GM12878 (cell line): ENCODE measurements around the gene CTSL. TPM values are rescaled to one million over a fixed set of nuclear protein-coding genes. Genes with fewer than 3 reads are reported as not detected.

Experiments used
- ATAC-seq: fragments of 200-7000 bp; cut with Tn5 transposase; 3 replicates; pipeline ENCODE4 v1.9.1; 2020; ENCODE audit warnings: mild to moderate bottlenecking, moderate library complexity
- BruUV-seq: library from RNA; stranded (reverse); fragments of 400-500 nt; replicated peaks from 2 replicates; lab custom pipeline; 2021; lab: Mats Ljungman, UMichigan
- CTCF ChIA-PET: fragments of 300-600 bp; sonication (Branson Sonifier 250); formaldehyde crosslinking; extraction: SDS; loops from one replicate; lab custom pipeline; 2021; ENCODE audit warnings: inconsistent platforms; lab: Yijun Ruan, JAX
- POLR2A ChIA-PET: fragments of 350-600 bp; formaldehyde crosslinking; extraction: SDS; loops from one replicate; lab custom pipeline; 2021; ENCODE audit warnings: inconsistent platforms; lab: Charles Lee
- RAD21 ChIA-PET: fragments of 300-600 bp; sonication (Branson Sonifier 250); formaldehyde crosslinking; loops from one replicate; lab custom pipeline; 2023; ENCODE audit warnings: antibody characterized with exemption; ENCODE audit not compliant: unreplicated experiment; lab: Charles Lee
- SMC1A ChIA-PET: fragments of 300-600 bp; sonication (Branson Sonifier 250); formaldehyde crosslinking; loops from one replicate; lab custom pipeline; 2023; ENCODE audit not compliant: unreplicated experiment, uncharacterized antibody; lab: Charles Lee
- DNase-seq: peaks from one replicate; pipeline ENCODE4 v3.0.0-alpha.2; 2011; ENCODE audit warnings: low read depth, low spot score
- FAIRE-seq: peaks from 3 replicates; lab custom pipeline; 2011; peaks lifted over from hg19 to GRCh38; lab: Jason Lieb, UNC
- H2AFZ ChIP-seq: 2 replicates; pipeline ENCODE4 v1.6.0; 2011; ENCODE audit warnings: low read depth, low read length, control low read depth; ENCODE audit not compliant: control insufficient read depth
- H3K27ac ChIP-seq: 2 replicates; pipeline ENCODE4 v1.5.1; 2011; ENCODE audit warnings: control low read depth; ENCODE audit not compliant: control insufficient read depth, insufficient read depth
- H3K27me3 ChIP-seq, 2 experiments: replicated peaks in 1 of 2; 2 replicates each; pipeline versions ENCODE4 v1.6.0 to v1.6.1; 2011; ENCODE audit warnings: low read length in 1 of 2; ENCODE audit not compliant: control insufficient read depth in 2 of 2, insufficient read depth in 2 of 2
- H3K36me3 ChIP-seq, 2 experiments: 2 replicates each; pipeline ENCODE4 v1.5.1; 2011; ENCODE audit warnings: low read length in 1 of 2; ENCODE audit not compliant: control insufficient read depth in 2 of 2, insufficient read depth in 2 of 2
- H3K4me1 ChIP-seq: 2 replicates; pipeline ENCODE4 v1.6.1; 2011; ENCODE audit warnings: mild to moderate bottlenecking, low read length, moderate library complexity, mixed read lengths; ENCODE audit not compliant: control insufficient read depth, insufficient read depth
- H3K4me2 ChIP-seq: 2 replicates; pipeline ENCODE4 v1.6.0; 2011; ENCODE audit warnings: control low read depth; ENCODE audit not compliant: control insufficient read depth, insufficient read depth
- H3K4me3 ChIP-seq: fragments of 200-600 bp; sonication (generic); 2 replicates; pipeline ENCODE4 v1.5.1; 2016
- H3K79me2 ChIP-seq: 2 replicates; pipeline ENCODE4 v1.6.0; 2011; ENCODE audit warnings: low read length; ENCODE audit not compliant: control insufficient read depth, insufficient read depth
- H3K9ac ChIP-seq: 2 replicates; pipeline ENCODE4 v1.8.0; 2011; ENCODE audit warnings: low read length, control low read depth, mixed read lengths; ENCODE audit not compliant: control insufficient read depth, insufficient read depth
- H3K9me3 ChIP-seq: replicated peaks from 3 replicates; pipeline ENCODE4 v1.5.1; 2011; ENCODE audit warnings: mild to moderate bottlenecking, low read length; ENCODE audit not compliant: control insufficient read depth, insufficient read depth
- H4K20me1 ChIP-seq: 2 replicates; pipeline ENCODE4 v1.6.0; 2011; ENCODE audit not compliant: control insufficient read depth, insufficient read depth
- BMI1 ChIP-seq: fragments of 450-650 bp; IDR thresholded peaks from 2 replicates; pipeline ENCODE4 v1.6.1; 2016; ENCODE audit warnings: mild to moderate bottlenecking, moderate library complexity, borderline replicate concordance
- EGR1 ChIP-seq, 2 experiments: IDR thresholded peaks; 1 replicate in 1 of 2; 2 replicates in 1 of 2; pipeline ENCODE4 v1.6.1; 2011 to 2012; ENCODE audit warnings: low read depth in 2 of 2, low read length in 2 of 2, borderline replicate concordance in 1 of 2, mild to moderate bottlenecking in 1 of 2, moderate library complexity in 1 of 2
- EZH2 ChIP-seq: IDR thresholded peaks from 2 replicates; pipeline ENCODE4 v1.6.1; 2012; ENCODE audit warnings: low read depth, mild to moderate bottlenecking, control low read depth, inconsistent platforms, low read length, borderline replicate concordance; ENCODE audit not compliant: control insufficient read depth
- FOS ChIP-seq: IDR thresholded peaks from 3 replicates; pipeline ENCODE4 v1.6.1; 2011; ENCODE audit warnings: borderline replicate concordance; ENCODE audit not compliant: insufficient read length; ENCODE audit errors: extremely low read depth
- IKZF1 ChIP-seq: fragments of 450-650 bp; conservative IDR thresholded peaks from 2 replicates; pipeline ENCODE4 v1.6.1; 2017; ENCODE audit warnings: antibody characterized with exemption, mild to moderate bottlenecking
- NFXL1 ChIP-seq: fragments of 450-650 bp; IDR thresholded peaks from 2 replicates; pipeline ENCODE4 v1.6.1; 2017; ENCODE audit warnings: antibody characterized with exemption, mild to moderate bottlenecking, borderline replicate concordance
- RBBP5 ChIP-seq: fragments of 200-600 bp; sonication (generic); conservative IDR thresholded peaks from 2 replicates; pipeline ENCODE4 v1.6.1; 2016
- SKIL ChIP-seq: fragments of 450-650 bp; IDR thresholded peaks from 2 replicates; pipeline ENCODE4 v1.6.1; 2017; ENCODE audit warnings: mild to moderate bottlenecking, low read depth, inconsistent platforms; ENCODE audit not compliant: poor library complexity, severe bottlenecking
- STAT1 ChIP-seq: fragments of 450-650 bp; conservative IDR thresholded peaks from 2 replicates; pipeline ENCODE4 v1.6.1; 2014; ENCODE audit warnings: antibody characterized with exemption, mild to moderate bottlenecking
- WRNIP1 ChIP-seq: IDR thresholded peaks from 2 replicates; pipeline ENCODE4 v1.6.1; 2011; ENCODE audit warnings: low read depth, low read length, improper control_type of control experiment, borderline replicate concordance
- ZBED1 ChIP-seq: IDR thresholded peaks from 2 replicates; pipeline ENCODE4 v1.6.1; 2016; ENCODE audit warnings: borderline replicate concordance
- WGBS: methylation state at CpG from one replicate; pipeline ENCODE4 v1.1.6; 2016; ENCODE audit warnings: low lambda C conversion rate; ENCODE audit not compliant: insufficient replicate concordance, insufficient coverage; ENCODE audit errors: missing lambda C conversion rate; 5-methylcytosine and 5-hydroxymethylcytosine counted together
- in situ Hi-C: fragments of 300-500 bp; cut with MboI; formaldehyde crosslinking; loops from 9 replicates; pipeline ENCODE4 v1.14.3; 2018; ENCODE audit warnings: mixed read lengths
- intact Hi-C: fragments of 100-400 bp; cut with micrococcal nuclease; formaldehyde crosslinking; loops from one replicate; pipeline ENCODE4 v1.14.2; 2022; ENCODE audit not compliant: unreplicated experiment
- polyA plus RNA-seq, 11 experiments: library from polyadenylated mRNA; depleted of rRNA in 4 of 11; unstranded in 6 of 11; stranded (reverse) in 5 of 11; fragments of >200 nt; fragmentation: Nextera tagmentation in 4 of 11; fragmentation: Illumina TruSeq in 1 of 11; extraction: Ambion mirVana in 4 of 11; extraction: Trizol in 1 of 11; gene quantifications; 1 replicate in 1 of 11; 2 replicates in 10 of 11; pipeline versions ENCODE4 v1.2.1 to v1.2.3, GENCODE V29; 2011 to 2016; ENCODE audit warnings: inconsistent platforms in 2 of 11, missing spikeins in 2 of 11, low read depth in 1 of 11
- total RNA-seq, 4 experiments: library from RNA; depleted of rRNA in 3 of 4; stranded (reverse); fragments of >200 nt in 3 of 4; fragmentation: Illumina TruSeq in 1 of 4; extraction: Trizol in 1 of 4; gene quantifications; 2 replicates each; pipeline versions ENCODE4 v1.2.1 to v1.2.3, GENCODE V29; 2013 to 2021

CTSL gene
- total and polyA plus RNA-seq, 10 of the 15 experiments (the other 5 are each of a cell fraction or from before 2014, with no cell fraction given), result 0.24 to 0.72 TPM; not detected in 8

- no peaks in the 10 kb centered on the region for H3K36me3 ChIP-seq
- ChIA-PET CTCF (no interaction called here), RAD21 (no interaction called here), POLR2A (no interaction called here), SMC1A (no interaction called here)
- no TSS peak for BruUV-seq
- no peak overlapping the region for H2AFZ ChIP-seq
- no peak overlapping the region for H3K4me2 ChIP-seq
- no peak overlapping the region for H3K27ac ChIP-seq
- ATAC-seq (no peak), FAIRE-seq (no peak), DNase-seq (no peak)
- H3K4me1 ChIP-seq, result no peaks in the 10 kb centered on the region
- in situ Hi-C loops, result no loop called here
- no peaks in the 10 kb centered on the region for H4K20me1 ChIP-seq
- WGBS, result 3% methylated on average over 4 of the region's 4 CpGs
- intact Hi-C loops, result no loop called here
- no peak overlapping the region for H3K9ac ChIP-seq
- H3K27me3 ChIP-seq, result no peaks in the 10 kb centered on the region
- no peak overlapping the region for H3K4me3 ChIP-seq
- no peaks in the 10 kb centered on the region for H3K79me2 ChIP-seq
- no peaks in the 10 kb centered on the region for H3K9me3 ChIP-seq
- TF ChIP-seq SKIL, result no peak
- TF ChIP-seq EGR1 (IDR thresholded peaks at IDR 0.05; ENCODE audit: borderline replicate concordance in 1 of 2, low read depth in 2 of 2, low read length in 2 of 2), result no peak
- TF ChIP-seq EZH2, result no peak
- TF ChIP-seq ZBED1, result no peak
- no peak for TF ChIP-seq NFXL1
- TF ChIP-seq FOS, result no peak
- no peak for TF ChIP-seq IKZF1
- no peak for TF ChIP-seq BMI1
- TF ChIP-seq STAT1, result no peak
- TF ChIP-seq WRNIP1, result no peak
- no peak for TF ChIP-seq RBBP5
These were observed 20.3 kb downstream of the CTSL start for GRCh38 chr9:87746186-87746585.
